ENCODE measurements around the gene ANKRD13D.

DNA sequence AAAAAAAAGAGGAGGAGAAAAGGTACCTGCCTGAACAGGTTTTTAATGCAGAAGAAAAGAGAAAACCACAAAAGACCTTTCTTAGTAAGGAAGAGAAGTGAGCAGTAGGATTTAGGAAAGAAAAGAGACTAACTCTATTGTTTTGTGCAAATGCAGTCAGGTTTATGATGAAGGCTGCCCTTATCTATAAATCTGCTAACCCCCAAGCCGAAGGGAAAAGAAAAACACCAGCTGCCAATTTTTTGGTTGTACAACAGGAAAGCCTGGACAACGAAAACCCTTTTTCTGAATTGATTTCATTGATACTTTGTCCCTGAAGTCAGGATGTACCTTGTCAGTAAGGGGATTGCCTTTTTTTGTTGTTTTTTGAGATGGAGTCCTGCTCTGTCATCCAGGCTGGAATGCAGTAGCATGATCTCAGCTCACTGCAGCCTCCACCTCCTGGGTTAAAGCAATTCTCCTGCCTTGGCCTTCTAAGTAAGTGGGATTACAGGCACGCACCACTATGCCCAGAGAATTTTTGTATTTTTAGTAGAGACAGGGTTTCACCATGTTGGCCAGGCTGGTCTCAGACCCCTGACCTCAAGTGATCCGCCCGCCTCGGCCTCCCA, 43.1 kb downstream of the ANKRD13D start:
- no peak for TF ChIP-seq NFIC (IDR thresholded peaks at IDR 0.05; ENCODE audit: borderline replicate concordance)
- no peak for TF ChIP-seq TCF12 (IDR thresholded peaks at IDR 0.05)
- no peak for TF ChIP-seq ELF1 (IDR thresholded peaks at IDR 0.05)
- TF ChIP-seq POLR2AphosphoS5 (IDR thresholded peaks at IDR 0.05; ENCODE audit: low read depth, low read length), result no peak
- no peak for TF ChIP-seq RCOR1 (IDR thresholded peaks at IDR 0.05; ENCODE audit: low read length)
- TF ChIP-seq EZH2phosphoT487 (IDR thresholded peaks at IDR 0.05; ENCODE audit: borderline replicate concordance, low read depth), result no peak
- TF ChIP-seq, protein P1, sequence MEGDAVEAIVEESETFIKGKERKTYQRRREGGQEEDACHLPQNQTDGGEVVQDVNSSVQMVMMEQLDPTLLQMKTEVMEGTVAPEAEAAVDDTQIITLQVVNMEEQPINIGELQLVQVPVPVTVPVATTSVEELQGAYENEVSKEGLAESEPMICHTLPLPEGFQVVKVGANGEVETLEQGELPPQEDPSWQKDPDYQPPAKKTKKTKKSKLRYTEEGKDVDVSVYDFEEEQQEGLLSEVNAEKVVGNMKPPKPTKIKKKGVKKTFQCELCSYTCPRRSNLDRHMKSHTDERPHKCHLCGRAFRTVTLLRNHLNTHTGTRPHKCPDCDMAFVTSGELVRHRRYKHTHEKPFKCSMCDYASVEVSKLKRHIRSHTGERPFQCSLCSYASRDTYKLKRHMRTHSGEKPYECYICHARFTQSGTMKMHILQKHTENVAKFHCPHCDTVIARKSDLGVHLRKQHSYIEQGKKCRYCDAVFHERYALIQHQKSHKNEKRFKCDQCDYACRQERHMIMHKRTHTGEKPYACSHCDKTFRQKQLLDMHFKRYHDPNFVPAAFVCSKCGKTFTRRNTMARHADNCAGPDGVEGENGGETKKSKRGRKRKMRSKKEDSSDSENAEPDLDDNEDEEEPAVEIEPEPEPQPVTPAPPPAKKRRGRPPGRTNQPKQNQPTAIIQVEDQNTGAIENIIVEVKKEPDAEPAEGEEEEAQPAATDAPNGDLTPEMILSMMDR (IDR thresholded peaks at IDR 0.05), result no peak
- TF ChIP-seq, protein P2, sequence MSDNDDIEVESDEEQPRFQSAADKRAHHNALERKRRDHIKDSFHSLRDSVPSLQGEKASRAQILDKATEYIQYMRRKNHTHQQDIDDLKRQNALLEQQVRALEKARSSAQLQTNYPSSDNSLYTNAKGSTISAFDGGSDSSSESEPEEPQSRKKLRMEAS (IDR thresholded peaks at IDR 0.05; ENCODE audit: low read depth), result no peak
- no peak for TF ChIP-seq TAF1 (IDR thresholded peaks at IDR 0.05; ENCODE audit: borderline replicate concordance, low read depth, low read length)
- no peak for TF ChIP-seq YY1 (IDR thresholded peaks at IDR 0.05; ENCODE audit: low read depth)
- TF ChIP-seq GATA2 (CRISPR knock-in tag; IDR thresholded peaks at IDR 0.05), result no peak
- TF ChIP-seq, protein P3, sequence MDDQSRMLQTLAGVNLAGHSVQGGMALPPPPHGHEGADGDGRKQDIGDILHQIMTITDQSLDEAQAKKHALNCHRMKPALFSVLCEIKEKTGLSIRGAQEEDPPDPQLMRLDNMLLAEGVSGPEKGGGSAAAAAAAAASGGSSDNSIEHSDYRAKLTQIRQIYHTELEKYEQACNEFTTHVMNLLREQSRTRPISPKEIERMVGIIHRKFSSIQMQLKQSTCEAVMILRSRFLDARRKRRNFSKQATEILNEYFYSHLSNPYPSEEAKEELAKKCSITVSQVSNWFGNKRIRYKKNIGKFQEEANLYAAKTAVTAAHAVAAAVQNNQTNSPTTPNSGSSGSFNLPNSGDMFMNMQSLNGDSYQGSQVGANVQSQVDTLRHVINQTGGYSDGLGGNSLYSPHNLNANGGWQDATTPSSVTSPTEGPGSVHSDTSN (IDR thresholded peaks at IDR 0.05), result no peak
- no peak for TF ChIP-seq ZBTB33 (IDR thresholded peaks at IDR 0.05; ENCODE audit: borderline replicate concordance, low read depth)
- TF ChIP-seq RAD21 (IDR thresholded peaks at IDR 0.05; ENCODE audit: low read length), result no peak

Measured in SK-N-SH (cell line).